Endothelial cell of umbilical vein (primary cell): ENCODE results near the gene TMEFF2. TPM values are rescaled to one million over a fixed set of nuclear protein-coding genes. Genes with fewer than 3 reads are reported as not detected.

Source experiments
- BruUV-seq: library from RNA; stranded (reverse); fragments of 400-500 nt; replicated peaks from 2 replicates; lab custom pipeline; 2021; lab: Mats Ljungman, UMichigan
- CTCF ChIA-PET: fragments of 300-600, 350-600 bp; sonication (Branson Sonifier 250); formaldehyde crosslinking; loops from one replicate; lab custom pipeline; 2021; ENCODE audit warnings: antibody characterized with exemption, inconsistent platforms; lab: Charles Lee
- POLR2A ChIA-PET: fragments of 300-600, 350-600 bp; sonication (Branson Sonifier 250); formaldehyde crosslinking; loops from one replicate; lab custom pipeline; 2021; ENCODE audit warnings: antibody characterized with exemption, inconsistent platforms; lab: Charles Lee
- DNase-seq: peaks from one replicate; pipeline ENCODE4 v3.0.0-alpha.2; 2011; ENCODE audit warnings: low read depth, low spot score
- FAIRE-seq: peaks from 2 replicates; lab custom pipeline; 2011; peaks lifted over from hg19 to GRCh38; lab: Jason Lieb, UNC
- H2AFZ ChIP-seq: 2 replicates; pipeline ENCODE4 v1.6.0; 2012; ENCODE audit warnings: low read depth, low read length, control low read depth, inconsistent platforms
- H3K27ac ChIP-seq: 2 replicates; pipeline ENCODE4 v1.5.1; 2011; ENCODE audit warnings: low read depth, mild to moderate bottlenecking, control low read depth, low read length, moderate library complexity; ENCODE audit not compliant: insufficient read depth
- H3K27me3 ChIP-seq, 2 experiments: 2 replicates each; pipeline versions ENCODE4 v1.6.0 to v1.6.1; 2011; ENCODE audit warnings: low read length in 2 of 2, mixed read lengths in 1 of 2; ENCODE audit not compliant: control insufficient read depth in 2 of 2, insufficient read depth in 2 of 2
- H3K36me3 ChIP-seq, 2 experiments: 2 replicates in 1 of 2; 3 replicates in 1 of 2; pipeline ENCODE4 v1.5.1; 2011; ENCODE audit warnings: low read length in 2 of 2, mild to moderate bottlenecking in 1 of 2, moderate library complexity in 1 of 2; ENCODE audit not compliant: control insufficient read depth in 2 of 2, insufficient read depth in 2 of 2; ENCODE audit errors: extremely low read depth in 1 of 2
- H3K4me1 ChIP-seq: 3 replicates; pipeline ENCODE4 v1.5.1; 2011; ENCODE audit warnings: mild to moderate bottlenecking, low read length; ENCODE audit not compliant: control insufficient read depth, insufficient read depth; ENCODE audit errors: extremely low read depth
- H3K4me2 ChIP-seq: 2 replicates; pipeline ENCODE4 v1.6.1; 2011; ENCODE audit warnings: low read length, control low read depth, mixed read lengths; ENCODE audit not compliant: insufficient read depth
- H3K4me3 ChIP-seq, 3 experiments: fragments of 200-600 bp in 1 of 3; sonication (generic), shearing (Covaris generic) in 1 of 3; replicated peaks in 1 of 3; 2 replicates each; pipeline ENCODE4 v1.5.1; 2011 to 2016; ENCODE audit warnings: control low read depth in 3 of 3, low read length in 3 of 3, mild to moderate bottlenecking in 2 of 3, inconsistent platforms in 1 of 3, low read depth in 1 of 3, moderate library complexity in 1 of 3; ENCODE audit not compliant: insufficient read depth in 1 of 3
- H3K79me2 ChIP-seq: 2 replicates; pipeline ENCODE4 v1.6.0; 2012; ENCODE audit warnings: low read length, inconsistent platforms; ENCODE audit not compliant: control insufficient read depth, insufficient read depth
- H3K9ac ChIP-seq: replicated peaks from 2 replicates; pipeline ENCODE3; 2011; ENCODE audit warnings: low read length, control low read depth; ENCODE audit not compliant: insufficient read depth; ENCODE audit errors: extremely low read depth
- H3K9me1 ChIP-seq: replicated peaks from 3 replicates; pipeline ENCODE4 v1.6.0; 2011; ENCODE audit warnings: mild to moderate bottlenecking, low read length; ENCODE audit not compliant: control insufficient read depth, insufficient read depth; ENCODE audit errors: extremely low read depth
- H3K9me3 ChIP-seq: replicated peaks from 2 replicates; pipeline ENCODE4 v1.5.1; 2012; ENCODE audit warnings: low read length, inconsistent platforms; ENCODE audit not compliant: control insufficient read depth, insufficient read depth
- H4K20me1 ChIP-seq: replicated peaks from 2 replicates; pipeline ENCODE3; 2011; ENCODE audit warnings: mild to moderate bottlenecking, low read length; ENCODE audit not compliant: control insufficient read depth, insufficient read depth; ENCODE audit errors: extremely low read depth
- EZH2 ChIP-seq: IDR thresholded peaks from 2 replicates; pipeline ENCODE4 v1.6.1; 2012; ENCODE audit warnings: borderline replicate concordance, low read depth, mild to moderate bottlenecking, moderate library complexity, low read length, inconsistent platforms; ENCODE audit not compliant: severe bottlenecking
- JUN ChIP-seq: IDR thresholded peaks from 2 replicates; pipeline ENCODE4 v1.6.1; 2011; ENCODE audit warnings: borderline replicate concordance, low read depth; ENCODE audit not compliant: insufficient read length, insufficient read depth
- MYC ChIP-seq: IDR thresholded peaks from one replicate; pipeline ENCODE4 v1.6.1; 2011; ENCODE audit warnings: mild to moderate bottlenecking, low read depth, low read length
- POLR2A ChIP-seq: IDR thresholded peaks from 2 replicates; pipeline ENCODE4 v1.6.1; 2012; ENCODE audit warnings: low read depth, mild to moderate bottlenecking, control low read depth, low read length
- POLR2AphosphoS5 ChIP-seq: IDR thresholded peaks from 2 replicates; pipeline ENCODE4 v1.6.1; 2012; ENCODE audit warnings: low read depth, mild to moderate bottlenecking, control low read depth, low read length, moderate library complexity; ENCODE audit not compliant: insufficient read depth
- dilution Hi-C: fragments of 300-500 bp; cut with MboI; formaldehyde crosslinking; loops from one replicate; pipeline ENCODE4 v1.15.0; 2019; ENCODE audit warnings: low sequenced_read_pairs; ENCODE audit not compliant: extremely low pct_ligation_motif_present
- intact Hi-C: fragments of 100-400 bp; cut with micrococcal nuclease; formaldehyde crosslinking; loops from one replicate; pipeline ENCODE4 v1.10.0; 2022
- polyA plus RNA-seq, 4 experiments: library from polyadenylated mRNA; depleted of rRNA in 3 of 4; stranded (reverse) in 3 of 4; unstranded in 1 of 4; fragments of >200 nt; gene quantifications; 2 replicates each; pipeline versions ENCODE4 v1.2.1 to v1.2.3, GENCODE V29; 2011 to 2012; ENCODE audit warnings: missing spikeins in 1 of 4
- total RNA-seq: library from RNA; stranded (reverse); gene quantifications from 2 replicates; pipeline ENCODE4 v1.2.3, GENCODE V29; 2021
- TF ChIP-seq, protein P1 (sequence below): IDR thresholded peaks from 2 replicates; pipeline ENCODE4 v1.6.1; 2011; ENCODE audit not compliant: insufficient read depth, insufficient read length
- TF ChIP-seq, protein P2 (sequence below), 2 donors: IDR thresholded peaks; 1 replicate in 1 of 2; 2 replicates in 1 of 2; pipeline ENCODE4 v1.5.1; 2011; ENCODE audit warnings: low read length in 2 of 2, mild to moderate bottlenecking in 2 of 2, moderate library complexity in 2 of 2, control low read depth in 1 of 2, inconsistent platforms in 1 of 2, low read depth in 1 of 2; ENCODE audit not compliant: insufficient read depth in 1 of 2; ENCODE audit errors: extremely low read depth in 1 of 2

Gene TMEFF2
- total and polyA plus RNA-seq, 2 donors (not counting 3 experiments of a cell fraction or from before 2014, with no cell fraction given) = 0.18 to 0.20 TPM

DNA sequence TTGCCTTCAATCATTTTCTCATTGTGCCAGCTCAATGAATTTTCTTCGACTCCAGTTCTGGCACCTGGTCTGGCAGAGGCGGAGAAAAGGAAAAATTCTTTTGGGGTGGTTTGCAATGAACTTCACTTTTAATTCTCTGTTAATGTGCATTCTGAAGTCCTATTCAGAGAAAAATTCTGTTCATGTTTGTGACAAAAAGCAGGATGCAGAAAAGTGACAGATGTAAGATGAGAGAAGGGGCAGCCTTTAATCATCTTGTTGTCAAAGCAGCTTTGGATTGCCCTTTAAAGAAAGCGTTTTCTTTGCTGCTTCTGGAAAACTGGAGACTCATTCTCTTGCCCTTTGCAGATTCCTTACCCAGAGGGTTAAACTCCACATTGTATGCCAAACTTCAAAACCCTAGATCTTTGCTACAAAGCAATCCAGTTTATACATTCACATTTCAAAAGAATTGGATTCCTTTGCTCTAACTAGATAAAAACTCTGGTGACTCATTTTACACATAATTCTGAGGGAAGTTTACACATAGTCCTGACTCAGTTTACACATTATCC lies 253.3 kb downstream of the TMEFF2 start:
- H3K9me3 ChIP-seq = no peaks in the 10 kb centered on the region
- BruUV-seq = no TSS peak
- no peak overlapping the region for H3K9ac ChIP-seq
- no peak for TF ChIP-seq JUN
- TF ChIP-seq POLR2A = no peak
- no peak for TF ChIP-seq POLR2AphosphoS5
- TF ChIP-seq, protein P1, sequence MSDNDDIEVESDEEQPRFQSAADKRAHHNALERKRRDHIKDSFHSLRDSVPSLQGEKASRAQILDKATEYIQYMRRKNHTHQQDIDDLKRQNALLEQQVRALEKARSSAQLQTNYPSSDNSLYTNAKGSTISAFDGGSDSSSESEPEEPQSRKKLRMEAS = no peak
- no peak for TF ChIP-seq MYC
- TF ChIP-seq, protein P2, sequence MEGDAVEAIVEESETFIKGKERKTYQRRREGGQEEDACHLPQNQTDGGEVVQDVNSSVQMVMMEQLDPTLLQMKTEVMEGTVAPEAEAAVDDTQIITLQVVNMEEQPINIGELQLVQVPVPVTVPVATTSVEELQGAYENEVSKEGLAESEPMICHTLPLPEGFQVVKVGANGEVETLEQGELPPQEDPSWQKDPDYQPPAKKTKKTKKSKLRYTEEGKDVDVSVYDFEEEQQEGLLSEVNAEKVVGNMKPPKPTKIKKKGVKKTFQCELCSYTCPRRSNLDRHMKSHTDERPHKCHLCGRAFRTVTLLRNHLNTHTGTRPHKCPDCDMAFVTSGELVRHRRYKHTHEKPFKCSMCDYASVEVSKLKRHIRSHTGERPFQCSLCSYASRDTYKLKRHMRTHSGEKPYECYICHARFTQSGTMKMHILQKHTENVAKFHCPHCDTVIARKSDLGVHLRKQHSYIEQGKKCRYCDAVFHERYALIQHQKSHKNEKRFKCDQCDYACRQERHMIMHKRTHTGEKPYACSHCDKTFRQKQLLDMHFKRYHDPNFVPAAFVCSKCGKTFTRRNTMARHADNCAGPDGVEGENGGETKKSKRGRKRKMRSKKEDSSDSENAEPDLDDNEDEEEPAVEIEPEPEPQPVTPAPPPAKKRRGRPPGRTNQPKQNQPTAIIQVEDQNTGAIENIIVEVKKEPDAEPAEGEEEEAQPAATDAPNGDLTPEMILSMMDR (IDR thresholded peaks at IDR 0.05; ENCODE audit: extremely low read depth in 1 of 2, insufficient read depth in 1 of 2, low read depth in 1 of 2, low read length in 2 of 2) = no peak
- no peak for TF ChIP-seq EZH2
- H3K36me3 ChIP-seq = no peaks in the 10 kb centered on the region
- no peak for FAIRE-seq
- H3K4me2 ChIP-seq = no peak overlapping the region
- intact Hi-C loops (no loop called here), dilution Hi-C loops (no loop called here)
- no peaks in the 10 kb centered on the region for H3K4me1 ChIP-seq
- no peaks in the 10 kb centered on the region for H3K9me1 ChIP-seq
- no peak for DNase-seq
- no peaks in the 10 kb centered on the region for H3K79me2 ChIP-seq
- no peak overlapping the region for H3K4me3 ChIP-seq
- ChIA-PET CTCF (interaction anchor here (1.6 kb wide), 1 partner anchor 221 kb away, joined by 5 read pairs; no protein-coding TSS in a partner anchor), POLR2A (no interaction called here)
- H3K27ac ChIP-seq = no peak overlapping the region
- H2AFZ ChIP-seq = no peak overlapping the region
- H4K20me1 ChIP-seq = no peaks in the 10 kb centered on the region
- H3K27me3 ChIP-seq = no peaks in the 10 kb centered on the region
